Measurements from ENCODE around the gene NR6A1. TPM values are rescaled to one million over a fixed set of nuclear protein-coding genes. Genes with fewer than 3 reads are reported as not detected.

The NR6A1 gene
- total RNA-seq, 1 experiment from 2014 or later = 99.3 TPM

- Mint-ChIP-seq H3K27ac (peak overlapping the region in 2 of 3 experiments; percentile 38 to 72; a peak in 1 of 7 replicates), H3K4me1 (peaks cover 46% of the 10 kb centered on the region in 2 experiments)
- no peak overlapping the region for H2BK12ac ChIP-seq (ENCODE audit: insufficient read length, low read depth, low read length)
Measured at GRCh38 chr9:124693403-124693802, 77.7 kb downstream of the NR6A1 start.

More at GRCh38 chr9:124693403-124693802, 77.7 kb downstream of the NR6A1 start:
- no peak overlapping the region for H2BK120ac ChIP-seq (ENCODE audit: low read depth, low read length, poor library complexity, severe bottlenecking)
- H2AK5ac ChIP-seq (ENCODE audit: insufficient read length, low read length) = no peak overlapping the region
- no peak overlapping the region for H3K4me2 ChIP-seq (ENCODE audit: insufficient read depth, insufficient read length, low read length)
- no peak overlapping the region for H3T11ph ChIP-seq (ENCODE audit: low read length)
- H3K36me3 Mint-ChIP-seq (ENCODE audit: insufficient read depth in 1 of 3, low read depth in 3 of 3) = no peaks in the 10 kb centered on the region
- no peak for TF ChIP-seq CTCF (conservative IDR thresholded peaks at IDR 0.05)
- no peak overlapping the region for H3K56ac ChIP-seq (ENCODE audit: insufficient read length, low read depth, low read length)
- H3K14ac ChIP-seq (ENCODE audit: insufficient read depth, low read length) = peak overlapping the region; percentile 42; the same call in 1 of the 2 replicates
- H3K4ac ChIP-seq (ENCODE audit: low read depth, low read length) = no peak overlapping the region
- WGBS (ENCODE audit: extremely low coverage, insufficient read length, low lambda C conversion rate) = no CpG with 5 or more reads among the region's 3 CpGs
- no peak overlapping the region for H3K4me3 Mint-ChIP-seq
- H2BK20ac ChIP-seq (ENCODE audit: low read depth, low read length, poor library complexity, severe bottlenecking) = no peak overlapping the region
- no peaks in the 10 kb centered on the region for H3K27me3 Mint-ChIP-seq (ENCODE audit: low read depth)
- H3K79me1 ChIP-seq (ENCODE audit: insufficient read depth, low read depth, low read length, poor library complexity, severe bottlenecking) = no peaks in the 10 kb centered on the region
- H3K23ac ChIP-seq (ENCODE audit: insufficient read length, low read depth, low read length) = no peak overlapping the region
- H3K27me3 ChIP-seq (ENCODE audit: insufficient read depth, low read length) = no peaks in the 10 kb centered on the region
- peaks cover 2% of the 10 kb centered on the region; the same call in 1 of the 2 replicates for H3K4me1 ChIP-seq (ENCODE audit: insufficient read depth, low read length)
- H2AFZ ChIP-seq (ENCODE audit: low read length) = no peak overlapping the region
- H4K20me1 ChIP-seq (ENCODE audit: control insufficient read depth, insufficient read depth, insufficient read length) = no peaks in the 10 kb centered on the region
- no peak overlapping the region for H2BK5ac ChIP-seq (ENCODE audit: insufficient read length, low read length)
- no peak overlapping the region for H4K8ac ChIP-seq (replicated peaks; ENCODE audit: insufficient read length, low read depth, low read length)
- no peak overlapping the region for H3K9ac ChIP-seq (ENCODE audit: extremely low read depth, insufficient read length, low read length)
- H3K9me3 ChIP-seq (ENCODE audit: control insufficient read depth, low read depth, low read length) = no peaks in the 10 kb centered on the region
- H3K18ac ChIP-seq (ENCODE audit: insufficient read length, low read depth, low read length) = no peak overlapping the region
- no peak overlapping the region for H3K27ac ChIP-seq (ENCODE audit: insufficient read length, low read depth, low read length)
- H3K23me2 ChIP-seq (ENCODE audit: insufficient read length, low read depth, low read length, poor library complexity, severe bottlenecking) = no peaks in the 10 kb centered on the region
- H4K5ac ChIP-seq (ENCODE audit: insufficient read length, low read depth, low read length) = no peak overlapping the region
- H2BK15ac ChIP-seq (ENCODE audit: low read depth, low read length) = no peak overlapping the region
- DNase-seq = no peak
- no peaks in the 10 kb centered on the region for H3K9me3 Mint-ChIP-seq
- no peak overlapping the region for H4K91ac ChIP-seq (ENCODE audit: insufficient read length, low read depth, low read length)
- 0 out of 2 replicates have a peak, but pooled peaks cover 2% of the 10 kb centered on the region for H3K79me2 ChIP-seq (ENCODE audit: insufficient read depth, low read length)

Data from H9 (cell line).